Measurements from ENCODE around the gene EPHA8. TPM values are rescaled to one million over a fixed set of nuclear protein-coding genes. Genes with fewer than 3 reads are reported as not detected.

EPHA8 gene
- total RNA-seq, 1 donor from 2014 or later: 0.23 TPM

DNA sequence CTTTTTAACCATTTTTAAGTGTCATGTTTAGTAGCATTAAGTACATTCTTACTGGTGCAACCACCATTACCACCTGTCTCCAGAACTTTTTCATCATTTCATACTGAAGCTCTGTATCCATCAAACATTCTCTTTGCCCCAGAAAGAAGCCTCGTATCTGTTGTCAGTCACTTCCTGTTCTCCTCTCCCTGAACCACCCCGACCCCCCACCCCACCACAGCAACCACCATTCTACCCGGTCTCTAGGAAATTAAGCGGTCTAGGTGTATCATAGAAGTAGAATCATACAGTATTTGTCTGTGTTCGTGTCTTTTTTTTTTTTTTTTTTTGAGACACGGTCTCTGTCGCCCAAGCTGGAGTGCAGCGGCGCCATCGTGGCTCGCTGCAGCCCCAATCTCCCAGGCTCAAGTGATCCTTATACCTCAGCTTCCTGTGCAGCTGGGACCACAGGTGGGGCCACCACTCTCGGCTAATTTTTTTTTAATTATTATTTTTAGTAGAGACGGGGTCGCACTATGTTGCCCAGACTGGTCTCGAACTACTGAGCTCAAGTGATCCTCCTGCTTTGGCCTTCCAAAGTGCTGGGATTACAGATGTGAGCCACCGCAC is 23.7 kb upstream of the EPHA8 start:
- H3K9me3 Mint-ChIP-seq (ENCODE audit: unreplicated experiment): no peaks in the 10 kb centered on the region
- Histone ChIP-seq H3K27ac (ENCODE audit: low read depth, low read length) (no peak overlapping the region), H3K9ac (ENCODE audit: low read length) (no peak overlapping the region), H3K27me3 (ENCODE audit: insufficient read depth, low read length) (peaks cover under 1% of the 10 kb centered on the region), H3K79me2 (ENCODE audit: insufficient read depth, low read length) (no peaks in the 10 kb centered on the region), H2AFZ (ENCODE audit: low read depth, low read length) (no peak overlapping the region), H3K36me3 (ENCODE audit: insufficient read depth, low read length) (no peaks in the 10 kb centered on the region), H3K4me2 (ENCODE audit: low read length) (no peak overlapping the region), H3K4me1 (ENCODE audit: insufficient read depth, low read length) (no peaks in the 10 kb centered on the region), H3K4me3 (ENCODE audit: insufficient read depth, low read depth, low read length) (no peak overlapping the region), H4K20me1 (ENCODE audit: insufficient read depth, low read length) (no peaks in the 10 kb centered on the region), H3K9me3 (ENCODE audit: insufficient read depth, low read depth, low read length) (no peaks in the 10 kb centered on the region)
- no peak overlapping the region for H3K27ac Mint-ChIP-seq (ENCODE audit: unreplicated experiment)
- H3K4me3 Mint-ChIP-seq (ENCODE audit: unreplicated experiment): no peak overlapping the region
- peaks cover 5% of the 10 kb centered on the region for H3K36me3 Mint-ChIP-seq (ENCODE audit: low read depth, unreplicated experiment)
- TF ChIP-seq, protein P1, sequence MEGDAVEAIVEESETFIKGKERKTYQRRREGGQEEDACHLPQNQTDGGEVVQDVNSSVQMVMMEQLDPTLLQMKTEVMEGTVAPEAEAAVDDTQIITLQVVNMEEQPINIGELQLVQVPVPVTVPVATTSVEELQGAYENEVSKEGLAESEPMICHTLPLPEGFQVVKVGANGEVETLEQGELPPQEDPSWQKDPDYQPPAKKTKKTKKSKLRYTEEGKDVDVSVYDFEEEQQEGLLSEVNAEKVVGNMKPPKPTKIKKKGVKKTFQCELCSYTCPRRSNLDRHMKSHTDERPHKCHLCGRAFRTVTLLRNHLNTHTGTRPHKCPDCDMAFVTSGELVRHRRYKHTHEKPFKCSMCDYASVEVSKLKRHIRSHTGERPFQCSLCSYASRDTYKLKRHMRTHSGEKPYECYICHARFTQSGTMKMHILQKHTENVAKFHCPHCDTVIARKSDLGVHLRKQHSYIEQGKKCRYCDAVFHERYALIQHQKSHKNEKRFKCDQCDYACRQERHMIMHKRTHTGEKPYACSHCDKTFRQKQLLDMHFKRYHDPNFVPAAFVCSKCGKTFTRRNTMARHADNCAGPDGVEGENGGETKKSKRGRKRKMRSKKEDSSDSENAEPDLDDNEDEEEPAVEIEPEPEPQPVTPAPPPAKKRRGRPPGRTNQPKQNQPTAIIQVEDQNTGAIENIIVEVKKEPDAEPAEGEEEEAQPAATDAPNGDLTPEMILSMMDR (IDR thresholded peaks at IDR 0.05; ENCODE audit: insufficient read depth, low read depth, low read length): no peak
- TF ChIP-seq EZH2 (IDR thresholded peaks at IDR 0.05; ENCODE audit: insufficient read depth, low read length): no peak
- FAIRE-seq: no peak
- DNase-seq (ENCODE audit: low read depth): no peak
- peaks cover 32% of the 10 kb centered on the region for H3K27me3 Mint-ChIP-seq (ENCODE audit: low read depth, unreplicated experiment)
- H3K4me1 Mint-ChIP-seq (ENCODE audit: low read depth, unreplicated experiment): peaks cover 5% of the 10 kb centered on the region

DNA sequence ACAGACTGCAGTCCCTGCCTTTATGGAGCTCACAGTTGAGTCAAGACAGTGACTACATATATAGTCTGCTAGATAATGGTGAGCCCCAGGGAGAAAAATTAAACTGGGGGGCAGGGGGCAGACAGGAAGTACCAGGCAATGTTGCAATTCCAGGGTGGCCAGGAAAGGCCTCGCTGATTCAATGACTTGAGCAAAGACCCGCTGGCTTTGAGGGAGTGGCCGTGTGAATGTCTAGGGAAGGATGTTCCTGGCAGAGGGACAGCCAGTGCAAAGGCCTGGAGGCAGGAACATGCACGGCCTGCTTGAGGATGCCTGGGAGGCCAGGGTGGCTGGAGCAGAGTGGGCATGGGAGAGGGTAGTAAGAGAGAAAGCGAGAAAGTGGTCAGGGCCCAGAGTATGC is 23.0 kb upstream of the EPHA8 start:
- Mint-ChIP-seq H3K4me1 (ENCODE audit: low read depth, unreplicated experiment) (peaks cover 5% of the 10 kb centered on the region), H3K9me3 (ENCODE audit: unreplicated experiment) (no peaks in the 10 kb centered on the region), H3K27ac (ENCODE audit: unreplicated experiment) (no peak overlapping the region), H3K27me3 (ENCODE audit: low read depth, unreplicated experiment) (peaks cover 37% of the 10 kb centered on the region), H3K4me3 (ENCODE audit: unreplicated experiment) (no peak overlapping the region), H3K36me3 (ENCODE audit: low read depth, unreplicated experiment) (peaks cover 5% of the 10 kb centered on the region)
- Histone ChIP-seq H2AFZ (ENCODE audit: low read depth, low read length) (no peak overlapping the region), H3K79me2 (ENCODE audit: insufficient read depth, low read length) (no peaks in the 10 kb centered on the region), H3K4me1 (ENCODE audit: insufficient read depth, low read length) (no peaks in the 10 kb centered on the region), H3K4me3 (ENCODE audit: insufficient read depth, low read depth, low read length) (no peak overlapping the region), H3K9me3 (ENCODE audit: insufficient read depth, low read depth, low read length) (no peaks in the 10 kb centered on the region), H3K27me3 (ENCODE audit: insufficient read depth, low read length) (peaks cover 8% of the 10 kb centered on the region), H3K27ac (ENCODE audit: low read depth, low read length) (no peak overlapping the region), H3K36me3 (ENCODE audit: insufficient read depth, low read length) (no peaks in the 10 kb centered on the region), H4K20me1 (ENCODE audit: insufficient read depth, low read length) (no peaks in the 10 kb centered on the region), H3K9ac (ENCODE audit: low read length) (no peak overlapping the region), H3K4me2 (ENCODE audit: low read length) (no peak overlapping the region)
- TF ChIP-seq, protein P1 (IDR thresholded peaks at IDR 0.05; ENCODE audit: insufficient read depth, low read depth, low read length): no peak
- TF ChIP-seq EZH2 (IDR thresholded peaks at IDR 0.05; ENCODE audit: insufficient read depth, low read length): no peak
- DNase-seq (ENCODE audit: low read depth) (no peak), FAIRE-seq (no peak)

DNA sequence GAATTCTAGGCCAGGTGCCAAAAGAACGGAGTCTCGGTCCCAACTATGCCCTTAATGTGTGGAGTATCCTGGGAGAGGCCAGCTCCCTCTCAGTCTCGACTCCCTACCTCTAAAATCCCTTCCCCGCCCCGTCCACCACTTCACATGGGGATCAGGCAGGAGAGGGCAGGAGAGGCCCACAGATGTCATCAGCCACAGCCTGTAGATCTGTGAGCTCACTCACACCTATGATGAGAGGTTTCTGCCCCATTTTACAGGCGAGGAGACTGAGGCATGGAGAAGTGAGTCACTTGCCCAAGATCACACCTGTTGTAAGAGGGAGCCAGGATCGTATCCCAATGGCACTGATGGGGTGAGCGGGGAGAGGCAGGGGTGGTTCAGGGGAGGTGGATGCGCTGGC is 20.4 kb upstream of the EPHA8 start:
- TF ChIP-seq, protein P1 (IDR thresholded peaks at IDR 0.05; ENCODE audit: insufficient read depth, low read depth, low read length): no peak
- no peak for TF ChIP-seq EZH2 (IDR thresholded peaks at IDR 0.05; ENCODE audit: insufficient read depth, low read length)
- no peak overlapping the region for H3K27ac Mint-ChIP-seq (ENCODE audit: unreplicated experiment)
- no peak for FAIRE-seq

More for the DNA sequence above, 20.4 kb upstream of the EPHA8 start:
- Histone ChIP-seq H3K9ac (ENCODE audit: low read length) (no peak overlapping the region), H3K79me2 (ENCODE audit: insufficient read depth, low read length) (no peaks in the 10 kb centered on the region), H4K20me1 (ENCODE audit: insufficient read depth, low read length) (no peaks in the 10 kb centered on the region), H3K4me1 (ENCODE audit: insufficient read depth, low read length) (no peaks in the 10 kb centered on the region), H3K9me3 (ENCODE audit: insufficient read depth, low read depth, low read length) (no peaks in the 10 kb centered on the region), H3K27me3 (ENCODE audit: insufficient read depth, low read length) (peaks cover 26% of the 10 kb centered on the region), H2AFZ (ENCODE audit: low read depth, low read length) (no peak overlapping the region), H3K4me3 (ENCODE audit: insufficient read depth, low read depth, low read length) (no peak overlapping the region), H3K4me2 (ENCODE audit: low read length) (no peak overlapping the region), H3K36me3 (ENCODE audit: insufficient read depth, low read length) (no peaks in the 10 kb centered on the region), H3K27ac (ENCODE audit: low read depth, low read length) (no peak overlapping the region)
- Mint-ChIP-seq H3K27me3 (ENCODE audit: low read depth, unreplicated experiment) (peaks cover 55% of the 10 kb centered on the region), H3K9me3 (ENCODE audit: unreplicated experiment) (no peaks in the 10 kb centered on the region), H3K4me1 (ENCODE audit: low read depth, unreplicated experiment) (peaks cover 5% of the 10 kb centered on the region), H3K4me3 (ENCODE audit: unreplicated experiment) (no peak overlapping the region), H3K36me3 (ENCODE audit: low read depth, unreplicated experiment) (peaks cover under 1% of the 10 kb centered on the region)
- no peak for DNase-seq (ENCODE audit: low read depth)

All from astrocyte (in vitro differentiated cells and primary cell).